Stimulated activated CD8-positive, alpha-beta memory T cell treated with anti-CD3 and anti-CD28 coated beads, Interleukin-12 subunit alpha, Interleukin-12 subunit beta, amount 100 ng/mL, for 1 hour (primary cell): ENCODE data around the gene CACNA1I.
A peak's percentile ranks its signal among the peaks of the same experiment; 100 is the strongest.

Experiments used
- DNase-seq: peaks from one replicate; pipeline ENCODE4 v3.0.0-alpha.2; 2020; ENCODE audit warnings: low read depth

The CACNA1I gene

GRCh38 chr22:39535831-39536449 is 34.6 kb upstream of the CACNA1I start:
- no peak for DNase-seq

- DNase-seq, result no peak
These were observed 33.8 kb upstream of the CACNA1I start for GRCh38 chr22:39536711-39537110.

GRCh38 chr22:39537975-39538374 is 32.6 kb upstream of the CACNA1I start:
- no peak for DNase-seq

GRCh38 chr22:39543095-39543494 is 27.5 kb upstream of the CACNA1I start:
- no peak for DNase-seq

- peak; percentile 58 for DNase-seq
These were observed 24.9 kb upstream of the CACNA1I start for GRCh38 chr22:39545386-39546365.

- no peak for DNase-seq
These were observed 23.5 kb upstream of the CACNA1I start for GRCh38 chr22:39546889-39547586.

GRCh38 chr22:39547587-39547947 is 23.0 kb upstream of the CACNA1I start:
- DNase-seq, result no peak

- no peak for DNase-seq
These were observed 17.1 kb upstream of the CACNA1I start for GRCh38 chr22:39553429-39553828.

- DNase-seq, result no peak
These were observed 16.4 kb upstream of the CACNA1I start for GRCh38 chr22:39554151-39554550.

GRCh38 chr22:39556970-39557841 is 13.3 kb upstream of the CACNA1I start:
- peak; percentile 21 for DNase-seq

GRCh38 chr22:39558254-39558727 is 12.3 kb upstream of the CACNA1I start:
- no peak for DNase-seq

GRCh38 chr22:39558950-39559349 is 11.6 kb upstream of the CACNA1I start:
- no peak for DNase-seq

- DNase-seq, result no peak
These were observed 11.0 kb upstream of the CACNA1I start for GRCh38 chr22:39559456-39560105.

- DNase-seq, result no peak
These were observed 10.4 kb upstream of the CACNA1I start for GRCh38 chr22:39560127-39560526.

- DNase-seq, result no peak
These were observed 7.6 kb upstream of the CACNA1I start for GRCh38 chr22:39562839-39563489.

- no peak for DNase-seq
These were observed 6.8 kb upstream of the CACNA1I start for GRCh38 chr22:39563571-39564428.

- DNase-seq, result no peak
These were observed 5.1 kb upstream of the CACNA1I start for GRCh38 chr22:39565414-39565944.

GRCh38 chr22:39567135-39567946 is 3.2 kb upstream of the CACNA1I start:
- peak; percentile 14 for DNase-seq
